DND-41 (cell line): ENCODE measurements around the gene CSRP1.

Source experiments
- CTCF ChIP-seq: IDR thresholded peaks from 2 replicates; pipeline ENCODE4 v1.5.1; 2012; ENCODE audit warnings: borderline replicate concordance, low read length, moderate library complexity, mild to moderate bottlenecking; ENCODE audit not compliant: poor library complexity, severe bottlenecking; ENCODE audit errors: extremely low read depth
- EZH2 ChIP-seq: IDR thresholded peaks from 3 replicates; pipeline ENCODE4 v1.6.1; 2012; ENCODE audit warnings: borderline replicate concordance, low read depth, mild to moderate bottlenecking, moderate library complexity, low read length, inconsistent platforms; ENCODE audit not compliant: severe bottlenecking

- no peak for TF ChIP-seq CTCF
- no peak for TF ChIP-seq EZH2
These were observed 26.9 kb upstream of the CSRP1 start for GRCh38 chr1:201533836-201534235.
